Muscle layer of duodenum (tissue), 2 donors: ENCODE measurements around the gene PPIP5K1.

Experiments
- H3K27ac ChIP-seq: one replicate; pipeline ENCODE4 v1.7.0; 2013; ENCODE audit warnings: mild to moderate bottlenecking, low read length
- H3K27me3 ChIP-seq: one replicate; pipeline ENCODE4 v1.7.0; 2013; ENCODE audit warnings: low read depth, mild to moderate bottlenecking, control low read depth, low read length
- H3K36me3 ChIP-seq, 2 donors: one replicate each; pipeline ENCODE4 v1.7.0; 2013; ENCODE audit warnings: low read length in 2 of 2, control low read depth in 1 of 2, mild to moderate bottlenecking in 1 of 2; ENCODE audit not compliant: insufficient read depth in 2 of 2, control insufficient read depth in 1 of 2
- H3K4me1 ChIP-seq, 2 donors: one replicate each; pipeline ENCODE4 v1.7.0; 2013; ENCODE audit warnings: low read length in 2 of 2, mild to moderate bottlenecking in 2 of 2, control low read depth in 1 of 2, moderate library complexity in 1 of 2; ENCODE audit not compliant: insufficient read depth in 2 of 2, control insufficient read depth in 1 of 2
- H3K4me3 ChIP-seq, 2 donors: one replicate each; pipeline ENCODE4 v1.7.0; 2013; ENCODE audit warnings: low read length in 2 of 2, low read depth in 1 of 2, mild to moderate bottlenecking in 1 of 2
- H3K9me3 ChIP-seq, 2 donors: one replicate each; pipeline ENCODE4 v1.7.0; 2013; ENCODE audit warnings: low read length in 2 of 2, control low read depth in 1 of 2, mild to moderate bottlenecking in 1 of 2; ENCODE audit not compliant: control insufficient read depth in 1 of 2
- donor health status: healthy.

The PPIP5K1 gene

DNA sequence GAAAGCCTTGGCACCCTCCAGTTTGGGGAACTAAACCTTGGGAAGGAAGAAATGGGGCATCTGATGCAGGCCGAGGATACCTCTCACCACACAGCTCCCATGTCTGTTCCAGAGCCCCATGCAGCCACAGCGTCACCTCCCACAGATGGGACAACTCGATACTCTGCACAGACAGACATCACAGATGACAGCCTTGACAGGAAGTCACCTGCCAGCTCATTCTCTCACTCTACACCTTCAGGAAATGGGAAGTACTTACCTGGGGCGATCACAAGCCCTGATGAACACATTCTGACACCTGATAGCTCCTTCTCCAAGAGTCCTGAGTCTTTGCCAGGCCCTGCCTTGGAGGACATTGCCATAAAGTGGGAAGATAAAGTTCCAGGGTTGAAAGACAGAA, 64.9 kb downstream of the PPIP5K1 start:
- Histone ChIP-seq H3K9me3 (no peaks in the 10 kb centered on the region), H3K27me3 (no peaks in the 10 kb centered on the region), H3K4me3 (no peak overlapping the region), H3K36me3 (peaks cover 12 to 59% of the 10 kb centered on the region in 2 donors), H3K27ac (no peak overlapping the region), H3K4me1 (no peaks in the 10 kb centered on the region)

DNA sequence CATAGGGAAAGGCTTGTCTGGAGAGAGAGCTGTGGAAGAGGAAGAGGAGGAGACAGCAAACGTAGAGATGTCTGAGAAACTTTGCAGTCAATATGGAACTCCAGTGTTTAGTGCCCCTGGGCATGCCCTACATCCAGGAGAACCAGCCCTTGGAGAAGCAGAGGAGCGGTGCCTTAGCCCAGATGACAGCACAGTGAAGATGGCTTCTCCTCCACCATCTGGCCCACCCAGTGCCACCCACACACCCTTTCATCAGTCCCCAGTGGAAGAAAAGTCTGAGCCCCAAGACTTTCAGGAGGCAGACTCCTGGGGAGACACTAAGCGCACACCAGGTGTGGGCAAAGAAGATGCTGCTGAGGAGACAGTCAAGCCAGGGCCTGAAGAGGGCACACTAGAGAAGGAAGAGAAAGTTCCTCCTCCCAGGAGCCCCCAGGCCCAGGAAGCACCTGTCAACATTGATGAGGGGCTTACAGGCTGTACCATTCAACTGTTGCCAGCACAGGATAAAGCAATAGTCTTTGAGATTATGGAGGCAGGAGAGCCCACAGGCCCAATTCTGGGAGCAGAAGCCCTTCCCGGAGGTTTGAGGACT, 65.7 kb downstream of the PPIP5K1 start:
- H3K9me3 ChIP-seq, result no peaks in the 10 kb centered on the region
- peaks cover 12 to 59% of the 10 kb centered on the region in 2 donors for H3K36me3 ChIP-seq
- no peaks in the 10 kb centered on the region for H3K27me3 ChIP-seq
- H3K4me1 ChIP-seq, result peaks cover 0 to 4% of the 10 kb centered on the region in 2 donors
- no peak overlapping the region for H3K4me3 ChIP-seq
- no peak overlapping the region for H3K27ac ChIP-seq

DNA sequence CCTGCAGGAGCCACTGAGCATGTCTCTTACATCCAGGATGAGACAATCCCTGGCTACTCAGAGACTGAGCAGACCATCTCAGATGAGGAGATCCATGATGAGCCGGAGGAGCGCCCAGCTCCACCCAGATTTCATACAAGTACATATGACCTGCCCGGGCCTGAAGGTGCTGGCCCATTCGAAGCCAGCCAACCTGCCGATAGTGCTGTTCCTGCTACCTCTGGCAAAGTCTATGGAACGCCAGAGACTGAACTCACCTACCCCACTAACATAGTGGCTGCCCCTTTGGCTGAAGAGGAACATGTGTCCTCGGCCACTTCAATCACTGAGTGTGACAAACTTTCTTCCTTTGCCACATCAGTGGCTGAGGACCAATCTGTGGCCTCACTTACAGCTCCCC, 66.4 kb downstream of the PPIP5K1 start:
- Histone ChIP-seq H3K4me1 (peaks cover 0 to 10% of the 10 kb centered on the region in 2 donors), H3K4me3 (no peak overlapping the region), H3K36me3 (peaks cover 12 to 59% of the 10 kb centered on the region in 2 donors), H3K9me3 (no peaks in the 10 kb centered on the region), H3K27ac (no peak overlapping the region), H3K27me3 (no peaks in the 10 kb centered on the region)

DNA sequence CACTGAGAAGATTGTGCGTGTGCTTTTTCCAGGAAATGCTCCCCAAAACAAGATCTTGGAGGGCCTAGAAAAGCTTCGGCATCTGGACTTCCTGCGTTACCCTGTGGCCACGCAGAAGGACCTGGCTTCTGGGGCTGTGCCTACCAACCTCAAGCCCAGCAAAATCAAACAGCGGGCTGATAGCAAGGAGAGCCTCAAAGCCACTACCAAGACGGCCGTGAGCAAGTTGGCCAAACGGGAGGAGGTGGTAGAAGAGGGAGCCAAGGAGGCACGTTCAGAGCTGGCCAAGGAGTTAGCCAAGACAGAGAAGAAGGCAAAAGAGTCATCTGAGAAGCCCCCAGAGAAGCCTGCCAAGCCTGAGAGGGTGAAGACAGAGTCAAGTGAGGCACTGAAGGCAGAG, 67.8 kb downstream of the PPIP5K1 start:
- Histone ChIP-seq H3K36me3 (peaks cover 12 to 59% of the 10 kb centered on the region in 2 donors), H3K4me1 (peaks cover 0 to 10% of the 10 kb centered on the region in 2 donors), H3K9me3 (no peaks in the 10 kb centered on the region)

DNA sequence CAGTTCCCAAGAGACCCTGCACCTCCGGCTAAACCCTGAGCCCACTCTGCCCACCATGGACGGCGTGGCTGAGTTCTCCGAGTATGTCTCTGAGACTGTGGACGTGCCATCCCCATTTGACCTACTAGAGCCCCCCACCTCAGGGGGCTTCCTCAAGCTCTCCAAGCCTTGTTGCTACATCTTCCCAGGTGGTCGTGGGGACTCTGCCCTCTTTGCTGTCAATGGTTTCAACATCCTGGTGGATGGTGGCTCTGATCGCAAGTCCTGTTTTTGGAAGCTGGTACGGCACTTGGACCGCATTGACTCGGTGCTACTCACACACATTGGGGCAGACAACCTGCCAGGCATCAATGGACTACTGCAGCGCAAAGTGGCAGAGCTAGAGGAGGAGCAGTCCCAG, 68.6 kb downstream of the PPIP5K1 start:
- Histone ChIP-seq H3K9me3 (no peaks in the 10 kb centered on the region), H3K27ac (no peak overlapping the region), H3K4me1 (peaks cover 4 to 18% of the 10 kb centered on the region in 2 donors), H3K27me3 (no peaks in the 10 kb centered on the region), H3K4me3 (no peak overlapping the region), H3K36me3 (peaks cover 12 to 59% of the 10 kb centered on the region in 2 donors)

More for the DNA sequence above, 67.8 kb downstream of the PPIP5K1 start:
- no peak overlapping the region for H3K27ac ChIP-seq
- no peaks in the 10 kb centered on the region for H3K27me3 ChIP-seq
- no peak overlapping the region for H3K4me3 ChIP-seq

DNA sequence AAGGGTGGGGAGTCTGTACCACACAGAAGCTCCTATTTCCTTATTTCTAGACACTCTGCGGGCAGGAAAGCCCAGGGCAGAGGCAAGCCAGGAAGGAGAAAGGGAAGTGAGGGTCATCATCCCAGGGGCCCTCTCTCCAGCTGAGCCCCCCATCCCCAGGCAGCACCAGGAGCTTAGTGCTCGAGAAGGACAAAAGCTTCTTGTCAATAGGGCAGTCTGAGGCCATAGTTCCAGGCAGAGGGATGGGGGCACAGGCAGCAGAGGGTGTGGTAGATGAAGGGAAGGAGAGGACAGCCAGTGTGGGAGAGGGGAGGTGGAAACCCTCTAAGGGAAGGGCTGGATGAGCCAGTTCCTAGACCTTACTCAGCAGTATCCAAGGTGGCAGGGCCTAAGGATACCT, 69.9 kb downstream of the PPIP5K1 start:
- no peaks in the 10 kb centered on the region for H3K27me3 ChIP-seq
- no peak overlapping the region for H3K4me3 ChIP-seq
- no peaks in the 10 kb centered on the region for H3K9me3 ChIP-seq
- peaks cover 8 to 46% of the 10 kb centered on the region in 2 donors for H3K36me3 ChIP-seq
- no peak overlapping the region for H3K27ac ChIP-seq
- H3K4me1 ChIP-seq, result peaks cover 9 to 27% of the 10 kb centered on the region in 2 donors

DNA sequence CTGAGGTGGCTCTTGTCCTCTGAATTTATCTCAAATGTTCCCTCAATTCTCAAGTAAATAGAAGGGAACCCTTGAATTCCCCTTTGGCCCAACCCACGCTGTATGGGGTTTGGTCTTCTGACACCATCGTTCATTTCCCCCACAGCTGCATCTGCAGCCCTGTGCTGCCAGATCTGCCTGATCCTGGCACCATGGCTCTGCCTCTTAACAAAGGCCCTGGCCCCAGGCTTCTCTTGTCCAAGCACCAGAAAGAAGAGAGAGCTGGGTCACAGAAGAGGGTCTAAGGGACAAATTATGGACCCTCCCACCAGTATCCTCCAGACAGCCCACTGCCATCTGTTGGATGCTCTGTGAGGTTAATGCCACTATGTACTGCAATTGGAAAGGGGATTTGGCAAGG, 70.8 kb downstream of the PPIP5K1 start:
- Histone ChIP-seq H3K27ac (peak overlapping the region; percentile 11), H3K9me3 (no peaks in the 10 kb centered on the region), H3K27me3 (no peaks in the 10 kb centered on the region), H3K4me1 (peaks cover 9 to 31% of the 10 kb centered on the region in 2 donors), H3K36me3 (peaks cover 7 to 37% of the 10 kb centered on the region in 2 donors), H3K4me3 (peak overlapping the region in 1 of 2 donors; percentile 83)

DNA sequence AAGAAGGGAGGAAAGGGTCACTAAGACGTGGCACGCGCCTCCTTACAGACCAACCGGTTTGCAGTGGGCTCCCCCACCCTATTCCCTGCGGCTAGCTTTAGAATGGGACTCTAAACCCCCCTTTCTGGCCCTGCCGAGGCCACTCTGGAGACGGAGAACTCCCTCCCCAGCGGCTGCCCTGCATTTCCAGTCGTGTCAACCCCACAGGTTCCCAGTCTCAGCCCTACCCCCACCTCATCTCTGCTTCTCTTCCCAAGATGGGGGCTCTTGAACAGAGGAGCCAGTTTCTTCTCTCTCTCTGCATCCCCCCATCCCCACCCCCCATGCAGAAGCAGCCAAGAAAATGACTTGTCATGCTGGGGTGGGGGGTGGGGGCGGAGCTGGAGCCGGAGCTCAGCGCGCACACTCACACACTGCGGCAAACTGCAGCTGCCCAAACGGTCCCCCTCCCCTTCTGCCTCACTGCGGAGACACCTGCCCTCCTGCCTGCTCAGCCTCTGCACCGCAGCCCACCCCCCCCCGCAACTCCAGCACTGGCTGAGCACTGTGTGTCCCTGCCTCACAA, 71.7 kb downstream of the PPIP5K1 start:
- Histone ChIP-seq H3K4me1 (peaks cover 9 to 33% of the 10 kb centered on the region in 2 donors), H3K9me3 (no peaks in the 10 kb centered on the region), H3K36me3 (peaks cover 7 to 27% of the 10 kb centered on the region in 2 donors), H3K27ac (peak overlapping the region; percentile 62), H3K27me3 (no peaks in the 10 kb centered on the region), H3K4me3 (peak overlapping the region; percentile 80 to 83)

DNA sequence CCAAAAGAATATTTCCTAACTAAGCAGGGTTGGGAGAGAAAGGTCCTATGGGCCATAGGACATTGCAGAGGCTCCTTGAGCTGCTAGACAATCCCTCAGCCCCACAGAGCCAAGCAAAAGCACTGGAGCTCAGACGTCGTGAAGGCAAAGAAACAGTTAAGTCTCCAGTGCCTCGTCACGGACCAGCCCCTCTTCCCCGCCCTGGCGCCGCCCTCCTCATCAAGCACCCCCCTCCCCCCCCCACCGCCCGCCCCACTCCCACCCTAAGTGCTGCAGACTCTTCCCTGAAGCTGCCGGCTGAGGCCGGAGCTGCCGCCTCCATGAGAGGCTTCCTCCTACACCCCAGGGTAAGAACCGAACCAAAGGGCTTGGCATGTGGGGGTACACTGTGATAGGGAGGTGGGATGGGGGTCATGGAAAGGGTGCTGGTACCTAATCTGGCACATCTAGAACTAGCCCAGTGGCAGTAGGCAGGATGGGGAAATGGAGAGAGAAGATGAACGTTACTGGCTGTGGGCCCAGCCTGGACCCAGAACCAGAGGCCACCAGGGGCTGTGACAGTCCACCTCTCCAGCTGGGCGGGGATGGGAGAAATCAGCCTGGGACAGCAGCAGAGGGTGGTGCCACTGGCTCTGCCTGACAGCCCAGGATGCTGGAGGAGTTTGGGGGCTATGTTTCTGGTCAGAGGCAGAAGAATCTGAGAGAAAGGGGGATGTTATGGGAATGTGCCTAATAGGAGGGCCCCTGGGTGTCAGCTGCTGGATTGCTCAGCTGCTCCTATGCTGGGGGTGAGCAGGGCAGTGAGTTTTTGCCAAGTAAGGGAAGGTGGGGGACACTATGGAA, 72.4 kb downstream of the PPIP5K1 start, which contains the start of gene MAP1A:
TSS of gene MAP1A (plus strand) at position 255 of the 843 bp plus-strand sequence. CDS start 3,866 bp downstream, outside the sequence.
- H3K36me3 ChIP-seq, result peaks cover 7 to 21% of the 10 kb centered on the region in 2 donors
- peaks cover 9 to 33% of the 10 kb centered on the region in 2 donors for H3K4me1 ChIP-seq
- H3K27me3 ChIP-seq, result no peaks in the 10 kb centered on the region
- peak within 1 kb of the TSS; percentile 80 to 83 for H3K4me3 ChIP-seq
- H3K9me3 ChIP-seq, result no peaks in the 10 kb centered on the region
- H3K27ac ChIP-seq, result peak within 1 kb of the TSS; percentile 76

DNA sequence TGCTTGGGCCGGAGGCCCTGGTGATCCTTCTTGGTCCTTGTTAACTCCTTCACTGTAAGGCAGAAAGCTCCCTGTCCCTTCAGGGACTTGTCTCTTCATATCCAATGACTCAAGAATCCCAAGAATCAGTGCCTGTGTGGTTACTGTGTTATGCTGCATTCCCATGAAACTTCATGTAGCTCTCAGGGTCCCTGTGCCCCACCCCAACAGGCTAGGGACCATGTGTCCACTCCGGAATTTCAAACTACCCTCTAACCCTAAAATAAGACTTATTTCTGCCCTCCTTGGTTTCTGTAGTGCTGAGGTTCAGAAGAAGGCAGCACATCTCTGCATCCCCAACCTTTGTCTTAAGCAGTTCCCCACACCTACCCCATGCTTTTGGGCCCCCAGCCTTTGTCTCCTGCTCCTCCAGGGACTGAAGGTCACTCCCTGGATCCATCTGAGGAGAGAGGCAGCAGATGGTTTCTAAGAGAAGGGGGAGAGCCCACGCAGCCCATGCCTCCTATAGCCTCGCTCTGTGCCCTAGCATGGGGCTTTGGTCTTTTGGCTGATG, 73.1 kb downstream of the PPIP5K1 start:
- no peaks in the 10 kb centered on the region for H3K27me3 ChIP-seq
- peaks cover 9 to 33% of the 10 kb centered on the region in 2 donors for H3K4me1 ChIP-seq
- peaks cover 2 to 14% of the 10 kb centered on the region in 2 donors for H3K36me3 ChIP-seq
- peak overlapping the region; percentile 62 to 83 for H3K4me3 ChIP-seq
- H3K9me3 ChIP-seq, result no peaks in the 10 kb centered on the region
- peak overlapping the region; percentile 76 for H3K27ac ChIP-seq

DNA sequence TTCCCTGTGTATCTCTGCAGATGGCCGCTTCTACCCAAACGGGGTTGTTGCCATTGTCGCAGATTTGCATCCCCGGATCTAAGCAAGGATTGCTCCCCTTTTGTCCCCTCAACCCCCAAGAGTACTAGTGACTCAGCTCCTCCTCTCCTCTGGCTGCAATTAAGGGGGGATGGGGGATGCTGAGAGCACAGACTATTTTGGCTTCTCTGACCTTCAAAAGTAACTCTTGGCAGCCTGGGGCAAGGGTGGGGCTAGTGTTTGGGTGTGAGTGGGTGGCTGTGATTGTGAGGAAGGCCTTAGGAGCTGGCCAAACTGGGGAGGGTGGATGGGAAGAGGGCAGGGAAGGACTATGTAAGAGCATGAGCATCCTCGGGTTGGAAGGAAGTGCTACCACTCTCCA, 73.8 kb downstream of the PPIP5K1 start:
- H3K4me1 ChIP-seq, result peaks cover 9 to 38% of the 10 kb centered on the region in 2 donors
- H3K9me3 ChIP-seq, result no peaks in the 10 kb centered on the region
- H3K27me3 ChIP-seq, result no peaks in the 10 kb centered on the region
- peaks cover 0 to 8% of the 10 kb centered on the region in 2 donors for H3K36me3 ChIP-seq
- peak overlapping the region; percentile 76 for H3K27ac ChIP-seq
- H3K4me3 ChIP-seq, result peak overlapping the region; percentile 62 to 83
